Peyer's patch (tissue), 4 donors: ENCODE results near the gene HGF. TPM values are rescaled to one million over a fixed set of nuclear protein-coding genes. Genes with fewer than 3 reads are reported as not detected.

Experiments
- DNase-seq, 3 donors: peaks; one replicate each; pipeline ENCODE4 v3.0.0-alpha.2; 2017 to 2019
- H3K27ac ChIP-seq, 4 donors: fragments of 200-600 bp; sonication (generic); one replicate each; pipeline ENCODE4 v1.5.1; 2016 to 2019
- H3K27me3 ChIP-seq, 2 donors: fragments of 200-600 bp; sonication (generic); one replicate each; pipeline ENCODE4 v1.5.1; 2019
- H3K36me3 ChIP-seq, 3 donors: fragments of 200-600 bp; sonication (generic); one replicate each; pipeline ENCODE4 v1.5.1; 2016 to 2019
- H3K4me1 ChIP-seq, 4 donors: fragments of 200-600 bp; sonication (generic); one replicate each; pipeline ENCODE4 v1.5.1; 2016 to 2019
- H3K4me3 ChIP-seq, 4 donors: fragments of 200-600 bp; sonication (generic); 1 replicate in 3 of 4; 2 replicates in 1 of 4; pipeline ENCODE4 v1.5.1; 2016 to 2019; ENCODE audit warnings: mild to moderate bottlenecking in 1 of 4
- H3K9me3 ChIP-seq, 4 donors: fragments of 200-600 bp; sonication (generic); one replicate each; pipeline ENCODE4 v1.5.1; 2016 to 2019; ENCODE audit warnings: mild to moderate bottlenecking in 1 of 4
- POLR2A ChIP-seq, 2 donors: fragments of 450-650 bp; IDR thresholded peaks; one replicate each; pipeline ENCODE4 v1.5.1; 2017; ENCODE audit warnings: antibody characterized with exemption in 2 of 2, mild to moderate bottlenecking in 2 of 2, moderate library complexity in 2 of 2
- total RNA-seq, 4 donors: library from RNA; depleted of rRNA; stranded (reverse); fragments of >200 nt; gene quantifications; one replicate each; pipeline ENCODE4 v1.1.0, GENCODE V29; 2016
- TF ChIP-seq, protein P1 (sequence below), 6 experiments: fragments of 450-650 bp in 4 of 6; fragments of 200-600 bp in 2 of 6; sonication (generic) in 1 of 6; IDR thresholded peaks; one replicate each; pipeline ENCODE4 v1.5.1; 2017 to 2019; ENCODE audit warnings: antibody characterized with exemption in 6 of 6, mild to moderate bottlenecking in 3 of 6, moderate library complexity in 1 of 6

HGF gene
- total RNA-seq, 4 donors from 2014 or later = 0.88 to 5.0 (median 3.8) TPM

DNA sequence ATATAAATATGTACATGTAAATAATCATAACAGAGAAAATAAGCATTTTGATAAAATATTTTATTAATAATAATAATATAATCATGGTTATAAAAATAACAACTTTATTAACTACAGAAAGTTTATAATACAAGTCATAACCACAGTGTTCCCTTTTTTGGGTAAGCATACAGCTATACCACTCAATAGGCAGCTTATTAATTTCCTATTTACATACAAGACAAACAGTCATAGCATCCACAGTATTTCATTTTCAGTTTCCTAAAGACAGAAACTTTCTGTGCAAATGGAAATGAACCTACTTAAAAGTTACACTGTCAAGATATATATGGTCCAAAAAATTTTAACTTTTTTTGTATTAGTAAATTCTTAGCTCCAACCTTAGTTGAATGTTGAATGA is 70.9 kb downstream of the HGF start:
- Histone ChIP-seq H3K27me3 (no peaks in the 10 kb centered on the region), H3K9me3 (no peaks in the 10 kb centered on the region), H3K4me1 (no peaks in the 10 kb centered on the region), H3K36me3 (no peaks in the 10 kb centered on the region), H3K27ac (no peak overlapping the region), H3K4me3 (no peak overlapping the region)
- no peak for DNase-seq
- TF ChIP-seq, protein P1, sequence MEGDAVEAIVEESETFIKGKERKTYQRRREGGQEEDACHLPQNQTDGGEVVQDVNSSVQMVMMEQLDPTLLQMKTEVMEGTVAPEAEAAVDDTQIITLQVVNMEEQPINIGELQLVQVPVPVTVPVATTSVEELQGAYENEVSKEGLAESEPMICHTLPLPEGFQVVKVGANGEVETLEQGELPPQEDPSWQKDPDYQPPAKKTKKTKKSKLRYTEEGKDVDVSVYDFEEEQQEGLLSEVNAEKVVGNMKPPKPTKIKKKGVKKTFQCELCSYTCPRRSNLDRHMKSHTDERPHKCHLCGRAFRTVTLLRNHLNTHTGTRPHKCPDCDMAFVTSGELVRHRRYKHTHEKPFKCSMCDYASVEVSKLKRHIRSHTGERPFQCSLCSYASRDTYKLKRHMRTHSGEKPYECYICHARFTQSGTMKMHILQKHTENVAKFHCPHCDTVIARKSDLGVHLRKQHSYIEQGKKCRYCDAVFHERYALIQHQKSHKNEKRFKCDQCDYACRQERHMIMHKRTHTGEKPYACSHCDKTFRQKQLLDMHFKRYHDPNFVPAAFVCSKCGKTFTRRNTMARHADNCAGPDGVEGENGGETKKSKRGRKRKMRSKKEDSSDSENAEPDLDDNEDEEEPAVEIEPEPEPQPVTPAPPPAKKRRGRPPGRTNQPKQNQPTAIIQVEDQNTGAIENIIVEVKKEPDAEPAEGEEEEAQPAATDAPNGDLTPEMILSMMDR (IDR thresholded peaks at IDR 0.05) = no peak
- no peak for TF ChIP-seq POLR2A (IDR thresholded peaks at IDR 0.05)

DNA sequence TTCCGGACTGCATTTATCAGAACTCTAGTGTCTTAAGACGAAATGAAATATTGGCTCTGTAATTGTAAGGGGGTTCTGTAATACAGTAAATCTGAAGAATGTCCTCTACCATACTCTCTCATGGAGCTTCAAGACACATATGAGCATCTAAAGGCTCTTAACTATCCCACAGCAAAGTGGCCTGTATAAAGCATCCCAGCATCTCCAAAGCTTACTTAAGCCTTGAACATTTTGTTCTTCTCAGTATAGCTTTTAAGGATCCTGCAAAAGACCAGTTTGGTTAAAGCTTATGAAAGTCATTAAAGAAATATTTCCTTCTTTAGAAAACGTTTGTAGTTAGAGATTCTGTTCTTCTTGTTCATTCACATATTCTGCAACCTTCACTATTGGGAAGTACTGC is 75.1 kb downstream of the HGF start:
- no peak for DNase-seq
- Histone ChIP-seq H3K4me3 (no peak overlapping the region), H3K36me3 (no peaks in the 10 kb centered on the region), H3K9me3 (no peaks in the 10 kb centered on the region), H3K27me3 (no peaks in the 10 kb centered on the region), H3K27ac (no peak overlapping the region), H3K4me1 (no peaks in the 10 kb centered on the region)
- TF ChIP-seq POLR2A (IDR thresholded peaks at IDR 0.05) = no peak
- TF ChIP-seq, protein P1 (IDR thresholded peaks at IDR 0.05) = no peak

DNA sequence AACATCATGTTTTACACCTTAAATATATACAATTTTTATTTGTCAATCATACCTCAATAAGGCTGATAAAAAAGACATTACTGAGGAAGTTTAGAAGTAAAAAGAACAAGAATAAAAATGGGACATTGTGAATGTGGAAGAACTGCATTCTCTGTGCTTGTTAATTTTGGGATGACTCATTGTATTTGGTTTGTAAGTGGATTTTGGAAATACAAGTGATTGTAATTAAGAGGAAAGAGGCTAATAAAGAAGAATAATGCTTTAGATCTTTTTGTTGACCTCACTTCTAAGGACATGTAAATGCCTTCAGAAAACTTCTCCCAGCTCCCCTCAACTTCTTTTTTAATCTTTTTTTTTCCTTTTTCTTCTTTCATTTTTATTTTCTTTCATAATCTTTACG is 76.0 kb downstream of the HGF start:
- no peaks in the 10 kb centered on the region for H3K4me1 ChIP-seq
- H3K36me3 ChIP-seq = no peaks in the 10 kb centered on the region
- no peak overlapping the region for H3K4me3 ChIP-seq
- TF ChIP-seq, protein P1 (IDR thresholded peaks at IDR 0.05) = no peak
- no peak for TF ChIP-seq POLR2A (IDR thresholded peaks at IDR 0.05)
- no peak overlapping the region for H3K27ac ChIP-seq
- DNase-seq = no peak
- no peaks in the 10 kb centered on the region for H3K9me3 ChIP-seq
- no peaks in the 10 kb centered on the region for H3K27me3 ChIP-seq

DNA sequence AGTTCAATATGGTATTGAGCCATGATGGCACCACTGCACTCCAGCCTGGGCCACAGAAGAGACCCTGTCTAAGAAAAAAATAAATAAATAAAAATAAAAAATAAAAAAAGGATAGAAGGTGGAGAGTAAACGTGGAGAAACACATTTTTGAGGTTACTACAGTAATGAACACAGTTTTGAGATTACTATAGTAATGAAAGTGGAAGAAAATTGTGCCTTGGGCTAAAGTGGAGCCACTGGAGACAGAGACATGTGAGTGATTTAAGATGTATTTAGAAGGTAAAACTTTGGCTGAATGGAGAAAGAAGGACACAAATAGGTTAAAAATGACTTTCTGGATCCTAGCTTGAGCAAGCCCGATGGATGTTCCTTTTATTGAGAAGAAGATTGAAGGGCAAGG is 76.8 kb downstream of the HGF start:
- no peak overlapping the region for H3K27ac ChIP-seq
- H3K36me3 ChIP-seq = no peaks in the 10 kb centered on the region
- DNase-seq = no peak
- TF ChIP-seq, protein P1 (IDR thresholded peaks at IDR 0.05) = no peak
- no peak for TF ChIP-seq POLR2A (IDR thresholded peaks at IDR 0.05)
- no peaks in the 10 kb centered on the region for H3K9me3 ChIP-seq
- no peak overlapping the region for H3K4me3 ChIP-seq
- no peaks in the 10 kb centered on the region for H3K4me1 ChIP-seq
- no peaks in the 10 kb centered on the region for H3K27me3 ChIP-seq

DNA sequence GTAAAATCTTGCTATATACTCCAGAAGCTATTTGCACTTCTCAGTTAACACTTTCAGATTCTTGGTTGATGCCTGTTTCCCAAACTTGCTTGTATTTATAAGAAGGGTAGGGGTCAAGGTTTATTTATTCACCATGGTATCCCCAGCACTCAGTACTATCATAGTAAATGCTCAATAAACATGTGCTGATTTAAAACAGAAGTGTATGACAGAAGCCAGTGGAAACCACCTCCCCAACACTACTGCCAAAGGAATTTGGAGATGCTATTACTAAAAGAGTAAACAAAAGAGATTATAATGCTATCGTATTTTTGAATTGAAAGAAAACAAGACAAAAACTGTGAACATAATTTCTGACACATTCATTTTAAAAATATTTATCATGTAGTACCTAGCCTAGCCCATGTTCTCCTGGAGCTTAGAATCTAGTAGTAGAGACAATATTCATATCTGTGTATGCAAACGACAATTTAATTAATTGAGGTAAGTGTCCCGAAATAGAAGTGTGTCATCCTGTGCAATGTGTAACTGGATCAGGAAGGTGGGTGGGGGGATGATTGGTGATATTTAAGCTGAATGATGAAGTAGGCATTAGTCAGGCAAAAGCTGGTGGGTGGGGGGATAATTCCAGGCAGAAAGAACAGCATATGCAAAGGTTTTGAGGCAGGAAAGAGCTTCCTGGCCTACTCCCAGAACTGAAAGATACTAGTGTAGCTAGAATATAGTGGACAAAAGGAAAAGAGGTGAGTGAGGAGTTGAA is 77.5 kb downstream of the HGF start:
- Histone ChIP-seq H3K27ac (no peak overlapping the region), H3K9me3 (no peaks in the 10 kb centered on the region), H3K27me3 (no peaks in the 10 kb centered on the region), H3K4me3 (no peak overlapping the region), H3K36me3 (no peaks in the 10 kb centered on the region), H3K4me1 (no peaks in the 10 kb centered on the region)
- no peak for DNase-seq
- TF ChIP-seq, protein P1 (IDR thresholded peaks at IDR 0.05) = no peak
- TF ChIP-seq POLR2A (IDR thresholded peaks at IDR 0.05) = no peak
